Stimulated activated CD4-positive, alpha-beta T cell treated with anti-CD3 and anti-CD28 coated beads, Interleukin-1b, Interleukin-23, amount 100 ng/mL, for 4 hours (primary cell): ENCODE results near the gene CXCL17.

Experiments
- DNase-seq, 2 donors: peaks; one replicate each; pipeline ENCODE4 v3.0.0-alpha.2; 2020; ENCODE audit warnings: low read depth in 2 of 2

The CXCL17 gene

DNA sequence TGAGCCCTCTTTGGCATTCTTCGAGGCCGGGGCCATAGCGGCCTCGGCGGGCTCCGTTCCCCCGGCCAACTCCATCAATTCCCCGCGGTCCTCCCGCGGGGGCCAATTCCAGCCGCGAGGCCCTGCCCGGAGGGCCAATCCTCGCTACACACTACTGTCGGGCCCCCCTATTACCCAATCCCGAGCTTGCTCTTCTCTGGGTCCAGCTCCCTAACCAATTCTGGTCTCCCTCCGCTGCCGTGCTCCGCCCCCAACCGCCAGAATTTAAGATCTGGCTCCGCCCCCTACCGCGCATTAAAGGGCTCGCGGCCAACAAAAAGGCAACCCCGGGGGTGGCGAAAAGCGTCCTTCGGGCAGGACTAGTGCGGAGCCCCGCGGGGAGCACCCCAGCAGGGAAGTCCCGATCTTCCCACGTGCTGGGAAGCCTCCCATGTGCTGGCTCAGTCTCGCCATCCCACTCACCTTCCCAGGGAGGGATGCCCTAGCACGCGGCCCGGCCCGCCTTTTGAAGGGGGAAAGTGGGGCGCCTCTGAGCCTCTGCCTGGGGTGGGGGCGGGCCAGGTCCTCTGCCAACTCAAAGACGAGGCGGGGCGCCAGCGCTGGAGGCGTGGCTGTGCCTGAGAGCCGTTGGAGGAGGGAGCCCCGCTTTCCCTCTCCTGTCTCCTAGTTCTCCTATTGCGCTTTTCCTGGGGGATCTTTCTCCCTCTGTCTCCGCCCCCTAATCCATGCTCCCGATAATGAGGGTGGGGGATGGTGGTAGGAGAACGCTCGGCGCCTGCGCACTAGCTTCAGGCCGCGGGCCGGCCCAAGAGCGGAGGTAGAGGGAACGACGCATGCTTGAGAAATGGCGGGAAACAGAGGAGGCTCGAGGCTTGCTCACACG is 19.0 kb downstream of the CXCL17 start:
- peak; percentile 91 to 93 for DNase-seq

DNA sequence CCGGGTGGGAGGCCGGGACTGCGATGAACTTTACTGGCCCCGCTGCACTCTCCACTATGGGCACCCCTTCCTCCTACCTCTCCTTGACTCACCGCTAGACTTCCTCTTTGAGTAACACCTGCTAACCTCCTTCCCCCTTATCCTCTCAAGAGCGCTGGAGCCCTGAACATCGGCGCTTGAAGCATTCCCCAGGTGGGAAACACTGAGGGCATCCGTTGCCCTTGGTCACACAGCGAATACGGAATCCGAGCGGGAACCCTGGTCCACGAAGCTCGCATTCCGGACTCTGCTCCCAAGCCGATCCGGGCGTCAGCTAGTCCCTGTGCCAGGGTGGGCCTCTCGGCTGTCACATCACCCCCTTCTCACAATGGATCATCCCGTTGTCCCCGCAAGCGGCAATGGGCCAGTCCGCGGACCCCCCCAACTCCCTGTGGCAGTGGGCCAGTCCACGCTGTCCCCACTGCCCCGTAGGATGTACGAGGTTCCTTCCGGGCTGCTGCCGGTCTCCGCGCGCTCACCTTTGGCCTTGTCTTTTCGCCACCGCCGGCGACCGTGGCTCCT is 19.8 kb downstream of the CXCL17 start:
- peak; percentile 22 to 23 for DNase-seq

DNA sequence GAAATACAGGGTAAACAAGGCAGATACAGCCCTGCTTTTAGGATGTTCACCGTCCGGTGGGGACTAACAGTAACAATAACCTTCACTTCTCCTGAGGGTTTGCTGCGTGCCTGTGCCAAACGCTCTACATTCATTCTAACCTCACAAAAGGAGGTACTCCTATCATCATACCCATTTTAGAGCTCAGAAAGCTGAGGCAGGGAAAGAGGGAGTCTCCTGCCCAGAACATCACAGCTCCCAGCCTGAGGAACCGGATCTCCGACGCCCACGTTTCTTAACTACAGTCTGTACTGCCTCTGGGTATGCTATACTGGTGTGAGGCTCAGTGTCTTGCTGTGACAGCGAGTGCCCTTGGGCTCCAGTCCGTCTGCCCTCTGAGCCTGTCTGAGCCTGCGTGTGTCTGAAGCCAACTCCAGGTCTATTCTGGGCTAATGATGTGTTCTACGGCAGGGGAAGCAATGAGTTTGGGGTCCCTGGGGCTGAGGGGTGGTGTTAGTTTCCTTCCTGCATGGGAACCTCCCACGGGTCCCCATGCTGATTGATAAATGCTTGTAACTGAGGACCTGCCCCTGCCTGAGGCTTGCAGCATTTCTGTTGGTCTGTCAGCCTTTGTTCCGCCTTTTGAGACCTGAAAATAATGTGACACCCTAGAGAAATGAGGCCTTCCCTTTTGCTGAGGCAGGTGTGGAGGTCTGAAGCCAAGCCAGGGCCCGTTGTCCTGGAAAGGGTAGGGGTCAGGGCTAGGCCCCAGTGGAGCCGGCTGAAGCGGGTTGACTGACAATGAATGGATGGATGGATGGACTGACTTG is 20.4 kb downstream of the CXCL17 start:
- no peak for DNase-seq

DNA sequence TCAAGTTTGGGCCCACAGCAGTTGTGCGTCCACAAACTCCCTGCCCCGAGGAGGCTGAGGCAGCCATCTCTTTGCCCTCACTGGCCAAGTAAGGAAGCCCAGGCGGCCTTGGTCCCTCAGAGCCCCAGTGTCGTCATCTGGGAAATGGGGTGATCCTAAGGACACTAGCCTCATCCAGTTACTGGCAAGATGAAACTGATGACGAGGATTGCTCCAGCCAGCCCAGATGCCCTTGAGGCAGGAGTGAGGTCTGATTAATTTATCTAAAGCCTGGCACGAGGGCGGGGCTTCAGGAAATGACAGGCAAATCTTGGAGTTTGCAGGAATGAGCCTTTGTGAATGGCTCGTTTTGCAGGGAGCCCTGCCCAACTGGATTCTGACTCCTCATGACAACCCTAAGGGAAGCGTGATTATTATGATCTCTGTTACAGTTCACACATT is 21.1 kb downstream of the CXCL17 start:
- DNase-seq: no peak

DNA sequence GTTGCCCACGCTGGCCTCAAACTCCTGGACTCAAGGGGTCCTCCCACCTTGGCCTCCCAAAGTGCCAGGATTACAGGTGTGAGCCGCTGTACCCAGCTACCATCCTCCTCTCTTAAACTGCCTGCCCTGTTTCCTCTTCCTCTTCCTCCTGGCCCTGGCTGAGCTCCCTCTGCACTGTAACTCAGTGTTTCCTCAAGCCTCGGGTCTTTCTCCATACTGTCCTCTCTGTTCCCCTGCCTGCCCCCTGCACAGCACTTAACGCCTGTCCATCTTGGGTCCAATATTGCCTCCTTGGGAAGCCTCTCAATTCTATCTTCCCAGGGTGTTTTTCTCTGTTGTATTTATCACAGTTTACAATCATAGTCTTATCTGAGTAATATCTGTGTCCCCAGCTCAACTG is 21.6 kb downstream of the CXCL17 start:
- DNase-seq: no peak

DNA sequence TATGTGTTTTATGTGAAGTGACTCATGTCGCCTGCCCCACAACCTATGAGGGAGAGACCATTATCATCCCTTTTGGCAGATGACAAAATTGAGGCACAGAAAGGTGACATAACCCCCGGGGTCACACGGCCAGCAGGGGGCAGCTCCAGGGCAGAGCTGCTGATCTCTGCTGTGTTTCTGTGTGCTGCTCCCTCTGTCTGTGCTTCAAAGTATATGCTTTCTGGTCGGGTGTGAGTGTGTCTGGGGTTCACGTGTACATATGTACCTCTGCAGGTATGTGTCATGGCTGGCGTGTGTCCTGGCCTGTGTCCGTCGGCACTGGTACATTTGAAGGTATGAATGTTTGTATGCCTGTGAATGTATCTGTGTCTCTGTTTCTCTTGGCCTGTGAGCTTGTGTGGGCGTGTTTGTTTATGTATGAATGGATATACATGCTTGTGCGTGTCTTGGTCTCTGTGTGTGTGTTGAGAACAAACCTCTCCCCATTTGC is 22.6 kb downstream of the CXCL17 start:
- peak; percentile 70 to 72 for DNase-seq

DNA sequence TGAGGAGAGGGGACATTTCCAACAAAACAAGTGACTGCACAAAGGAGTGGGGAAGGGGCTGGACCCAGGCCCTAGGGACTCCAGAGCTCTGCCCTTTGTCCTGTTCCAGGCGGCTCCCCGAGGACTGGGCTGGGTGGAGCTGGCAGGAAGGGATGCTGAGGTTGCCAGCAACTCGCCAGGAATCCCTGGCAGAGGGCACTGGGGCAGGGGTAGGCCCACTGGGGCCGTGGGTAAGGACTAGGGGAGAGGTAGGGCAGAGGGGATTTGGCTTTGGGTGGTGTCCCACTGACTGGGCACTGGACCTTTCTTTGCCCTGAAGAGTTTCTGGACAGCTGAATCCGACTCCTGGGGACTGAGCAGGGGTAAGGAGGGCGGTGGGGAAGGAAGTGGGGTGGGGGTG is 23.4 kb downstream of the CXCL17 start:
- DNase-seq: no peak

DNA sequence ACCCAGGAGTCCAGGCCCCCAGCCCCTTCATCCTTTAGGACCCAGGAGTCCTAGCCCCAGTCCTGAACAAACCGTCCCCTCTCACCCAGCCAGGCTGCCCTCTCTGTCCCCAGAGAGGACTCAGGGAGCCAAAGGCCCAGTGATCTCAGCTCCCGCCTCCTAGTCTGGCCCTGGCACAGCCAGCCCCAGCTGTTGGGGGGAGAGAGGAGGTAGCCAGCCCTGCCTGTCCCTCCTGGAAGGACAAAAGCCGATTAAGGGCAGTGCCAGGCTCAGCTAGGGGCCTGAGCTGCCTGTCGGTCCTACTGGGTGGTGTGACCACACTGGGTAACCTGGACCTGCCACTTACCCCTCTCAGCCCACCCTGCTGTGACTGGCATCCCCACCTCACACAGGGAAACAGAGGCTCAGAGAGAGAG is 30.1 kb downstream of the CXCL17 start:
- no peak for DNase-seq

DNA sequence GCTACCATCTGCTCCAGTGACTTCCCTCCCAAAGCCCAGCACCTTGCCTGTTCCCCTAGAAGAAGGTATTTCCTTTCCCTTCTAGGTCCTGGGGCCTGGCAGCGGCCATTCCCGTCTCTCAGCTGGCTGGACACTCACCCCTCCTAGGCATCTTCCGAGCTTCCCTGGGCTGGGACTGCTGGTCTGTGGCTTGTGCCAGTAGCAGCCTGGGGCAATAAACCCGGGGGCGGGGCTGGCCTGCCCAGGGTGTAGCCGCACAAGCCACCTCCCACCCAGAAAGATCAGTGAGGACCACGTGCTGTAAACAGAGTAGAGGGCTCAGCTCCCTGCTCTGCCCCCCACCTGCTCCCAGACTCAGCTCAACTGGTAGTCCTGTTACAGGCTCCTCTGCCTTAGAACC is 30.5 kb downstream of the CXCL17 start:
- no peak for DNase-seq

DNA sequence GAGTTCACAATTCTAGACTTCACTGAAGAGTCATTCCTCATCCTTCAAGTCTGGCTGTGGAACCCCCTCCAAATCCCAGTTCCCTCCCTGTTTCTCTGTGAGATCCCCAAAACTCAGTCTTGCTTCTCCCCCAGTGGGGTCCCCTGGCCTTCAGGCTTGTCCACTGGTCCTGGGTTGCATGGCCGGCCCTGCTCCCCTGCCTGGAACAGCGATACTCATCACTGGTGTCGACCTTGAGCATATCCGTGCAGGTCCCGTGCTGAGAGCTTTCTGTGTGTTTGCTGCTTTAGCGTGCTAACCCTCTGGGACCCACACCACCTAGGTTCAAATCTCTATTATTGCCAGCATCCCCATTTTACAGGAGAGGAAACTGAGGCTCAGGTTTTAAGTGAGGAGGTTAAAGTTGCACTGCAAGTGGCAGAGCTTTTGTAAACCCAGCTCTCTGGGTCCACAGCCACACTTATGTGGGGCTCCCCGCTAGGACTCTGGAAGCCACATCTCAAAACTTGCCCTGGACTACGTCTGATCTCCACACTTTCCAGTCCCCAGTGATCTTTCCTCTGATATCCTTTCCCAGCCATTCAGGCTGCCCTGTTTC is 31.1 kb downstream of the CXCL17 start:
- no peak for DNase-seq

DNA sequence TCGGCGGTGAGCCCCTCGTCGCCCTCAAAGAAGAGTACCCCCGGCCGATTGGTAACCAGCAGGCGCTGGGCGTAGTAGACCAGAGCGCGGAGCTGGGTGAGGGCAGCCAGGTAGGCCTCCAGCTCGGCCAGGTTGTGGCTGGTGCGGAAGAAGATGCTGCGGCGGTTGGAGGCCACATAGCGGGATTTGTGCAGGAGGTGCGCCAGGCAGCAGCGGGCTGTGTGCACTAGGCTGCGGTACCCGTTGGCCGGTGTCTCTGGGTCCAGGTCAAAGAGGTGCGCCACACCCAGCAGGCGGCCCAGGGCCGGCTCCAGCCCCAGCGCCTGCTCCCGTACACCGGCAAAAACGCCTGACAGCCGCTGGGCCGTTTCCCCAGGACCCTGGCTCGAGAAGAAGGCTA is 32.4 kb downstream of the CXCL17 start:
- no peak for DNase-seq

DNA sequence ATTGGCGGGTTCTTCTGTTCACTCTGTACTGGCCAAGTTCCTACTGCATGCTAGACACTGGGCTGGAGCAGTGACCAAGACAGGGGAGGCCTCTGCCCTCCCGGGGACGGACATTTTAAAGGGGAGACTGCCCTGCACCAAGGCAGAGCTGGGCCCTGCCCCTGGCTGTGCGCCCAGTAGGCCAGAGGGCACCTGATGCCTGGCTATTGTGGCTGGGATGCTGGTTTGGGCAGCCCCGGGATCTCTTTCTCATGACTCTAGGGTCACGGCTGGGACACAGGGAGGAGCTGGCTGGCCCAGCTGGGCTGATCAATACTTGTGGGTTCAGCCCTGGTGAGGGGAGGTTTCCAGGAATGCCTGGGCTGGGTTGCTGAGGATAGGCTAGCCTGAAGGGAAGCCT is 33.3 kb downstream of the CXCL17 start:
- no peak for DNase-seq

DNA sequence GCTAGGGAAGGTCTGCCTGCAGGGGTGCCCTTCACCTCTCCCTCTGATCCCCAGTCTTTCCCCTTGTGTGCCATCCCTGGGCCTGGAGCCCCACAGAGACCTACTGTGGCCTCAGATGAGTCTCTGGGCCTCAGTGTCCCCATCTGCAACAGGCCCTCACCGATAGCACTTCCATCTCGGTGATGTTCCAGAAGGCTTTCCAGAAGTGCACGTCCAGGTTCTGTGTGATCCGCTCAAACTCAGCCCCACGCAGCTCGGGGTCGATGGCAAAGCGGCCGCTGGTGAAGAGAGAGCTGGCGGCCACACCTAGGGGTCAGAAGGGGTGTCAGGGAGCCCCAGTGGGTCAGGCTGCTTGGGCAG is 35.0 kb downstream of the CXCL17 start:
- DNase-seq: no peak

DNA sequence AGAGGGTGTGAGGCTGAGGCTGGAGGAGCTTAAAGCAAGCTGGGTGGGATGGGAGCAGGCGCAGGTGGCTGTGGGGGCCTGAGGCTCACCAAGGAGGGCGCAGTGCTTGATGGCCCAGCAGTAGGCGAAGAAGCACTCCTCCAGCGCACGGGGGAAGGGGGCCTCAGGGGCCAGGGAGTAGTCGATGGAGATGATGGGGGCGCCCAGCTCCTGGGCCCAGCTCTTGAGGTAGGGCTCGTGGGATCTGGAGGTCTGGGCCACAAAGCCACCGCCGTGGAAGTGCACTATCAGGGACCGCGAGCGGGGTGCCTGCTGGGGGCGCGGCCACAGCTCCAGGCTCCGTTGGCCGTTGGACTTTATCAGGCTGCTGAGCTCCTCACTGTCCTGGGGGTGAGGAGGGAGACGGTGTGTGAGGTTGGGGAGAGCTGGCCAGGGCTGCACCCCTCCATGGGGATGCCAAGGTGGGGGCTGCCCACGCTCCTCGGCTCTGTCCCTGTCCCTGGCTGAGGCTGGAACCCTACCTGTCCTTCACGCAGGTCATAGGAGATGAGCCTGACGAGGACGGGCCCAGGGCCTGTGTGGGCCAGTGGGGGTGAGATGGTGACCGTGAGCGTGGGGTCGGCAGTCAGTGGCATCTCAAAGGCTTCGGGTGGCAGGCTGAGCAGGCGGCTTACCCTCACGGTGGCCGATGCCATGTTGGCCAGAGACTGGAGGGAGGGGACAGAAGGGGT is 35.5 kb downstream of the CXCL17 start:
- DNase-seq: no peak

DNA sequence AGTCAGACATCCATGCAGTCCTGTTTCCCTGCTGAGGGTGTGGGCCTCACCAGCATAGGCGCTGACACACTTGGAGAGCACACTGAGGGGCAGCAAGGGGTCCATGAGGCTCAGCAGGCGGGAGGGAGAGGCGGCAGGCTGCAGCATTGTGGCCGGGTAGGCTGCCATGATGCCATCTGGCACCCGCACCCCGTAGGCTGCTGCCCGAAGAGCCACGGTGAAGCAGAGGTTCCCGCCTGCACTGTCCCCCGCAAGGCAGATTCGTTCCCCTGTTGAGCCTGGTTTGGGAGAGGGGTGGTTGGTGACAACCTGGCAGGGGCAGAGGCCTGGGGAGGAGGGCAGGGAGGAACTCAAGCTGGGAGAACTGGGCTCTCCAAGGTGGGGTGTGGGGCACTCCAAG is 36.6 kb downstream of the CXCL17 start:
- no peak for DNase-seq

DNA sequence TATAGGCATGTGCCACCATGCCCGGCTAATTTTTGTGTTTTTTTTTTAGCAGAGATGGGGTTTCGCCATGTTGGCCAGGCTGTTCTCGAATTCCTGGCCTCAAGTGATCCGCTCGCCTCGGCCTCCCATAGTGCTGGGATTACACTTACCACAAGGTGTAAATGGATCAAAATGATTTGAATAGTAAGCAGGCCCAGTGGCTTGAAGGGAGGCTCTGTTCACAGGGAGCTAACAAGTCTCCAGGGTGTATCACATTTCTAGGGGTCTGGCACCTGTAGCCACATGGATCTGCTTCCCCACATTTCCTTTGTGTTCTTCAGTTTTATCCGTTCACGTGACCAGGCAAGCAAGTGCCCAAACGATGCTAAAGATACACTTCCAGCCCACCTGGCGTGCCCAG is 39.2 kb downstream of the CXCL17 start:
- no peak for DNase-seq

DNA sequence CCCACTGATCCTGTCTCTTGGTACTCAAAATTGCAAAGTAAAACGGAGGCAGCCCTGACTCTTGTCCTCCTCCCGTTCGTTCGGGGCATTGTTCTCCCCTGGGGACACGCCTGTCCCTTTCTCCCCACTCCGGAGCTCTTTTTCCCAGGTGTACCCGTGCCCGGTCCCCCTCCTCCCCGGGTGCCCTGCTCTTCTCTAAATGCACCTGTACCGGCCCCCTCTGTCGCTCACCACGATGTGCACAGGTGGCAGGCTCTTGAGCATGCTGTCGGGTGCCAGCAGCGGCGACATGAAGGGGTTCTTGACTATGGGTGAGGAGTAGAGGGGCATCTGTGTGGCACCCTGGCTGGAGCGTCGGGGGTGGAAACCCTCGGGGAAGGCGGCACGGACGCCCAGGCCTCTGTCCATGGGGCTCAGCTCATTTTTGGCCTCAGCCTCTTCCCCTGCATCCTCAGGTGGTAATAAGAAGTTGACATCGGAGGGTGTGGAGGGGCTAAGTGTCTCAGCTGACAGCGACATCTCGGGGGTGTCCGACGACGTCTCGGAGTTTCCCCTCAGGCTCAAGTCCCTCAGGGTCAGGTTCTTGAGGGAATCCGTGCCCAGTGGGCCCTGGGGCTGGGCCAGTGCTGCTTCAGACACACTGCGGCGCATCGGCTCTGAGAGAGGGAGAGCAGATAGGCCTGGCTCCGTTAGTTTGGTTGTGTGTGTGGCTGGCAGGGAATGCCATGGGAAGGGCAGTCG is 40.2 kb downstream of the CXCL17 start:
- DNase-seq: no peak

DNA sequence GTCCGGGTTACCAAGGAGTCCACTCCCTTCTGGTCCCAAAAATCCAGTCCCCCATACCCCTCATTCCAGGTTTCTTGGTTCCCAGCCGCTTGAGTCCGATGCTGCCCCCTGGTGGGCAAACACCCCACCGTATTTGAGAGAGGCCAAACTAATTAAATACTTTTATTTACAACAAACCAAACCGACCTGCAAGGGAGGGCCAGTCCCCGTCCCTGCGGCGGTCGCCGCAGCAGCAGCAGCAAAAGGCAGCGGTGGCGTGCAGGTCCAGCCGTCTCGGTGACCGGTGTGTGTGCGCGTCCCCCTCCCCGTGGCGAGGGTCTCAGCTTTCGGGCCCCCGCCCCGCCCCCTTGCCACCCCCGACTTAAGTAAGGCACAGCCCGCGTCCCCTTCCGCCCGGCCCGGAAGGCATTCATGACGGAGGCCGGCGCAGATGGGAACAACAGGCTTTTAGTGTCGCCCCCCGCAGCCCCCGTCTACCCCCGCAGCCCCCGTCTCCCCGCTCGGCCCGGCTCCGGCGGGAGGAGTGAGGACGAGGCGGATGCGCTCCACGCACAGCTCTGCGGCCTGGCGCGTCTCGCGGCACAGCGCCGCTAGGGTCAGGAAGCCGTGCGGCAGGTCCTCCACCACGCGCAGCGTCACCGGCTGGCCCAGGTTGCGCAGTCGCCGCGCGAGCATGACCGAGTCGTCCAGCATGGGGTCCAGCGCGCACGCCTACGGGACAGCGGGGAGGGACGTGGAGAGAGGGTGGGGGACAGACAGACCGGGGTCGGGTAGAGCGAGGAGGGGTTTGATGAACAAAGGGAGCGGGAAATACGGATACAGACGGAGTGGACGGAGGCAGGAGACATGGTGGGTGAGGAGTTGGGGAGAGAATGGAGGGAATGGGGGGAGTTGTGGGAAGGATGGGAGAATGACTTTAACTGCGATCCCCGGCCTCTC is 41.1 kb downstream of the CXCL17 start:
- DNase-seq: peak; percentile 74 to 75

DNA sequence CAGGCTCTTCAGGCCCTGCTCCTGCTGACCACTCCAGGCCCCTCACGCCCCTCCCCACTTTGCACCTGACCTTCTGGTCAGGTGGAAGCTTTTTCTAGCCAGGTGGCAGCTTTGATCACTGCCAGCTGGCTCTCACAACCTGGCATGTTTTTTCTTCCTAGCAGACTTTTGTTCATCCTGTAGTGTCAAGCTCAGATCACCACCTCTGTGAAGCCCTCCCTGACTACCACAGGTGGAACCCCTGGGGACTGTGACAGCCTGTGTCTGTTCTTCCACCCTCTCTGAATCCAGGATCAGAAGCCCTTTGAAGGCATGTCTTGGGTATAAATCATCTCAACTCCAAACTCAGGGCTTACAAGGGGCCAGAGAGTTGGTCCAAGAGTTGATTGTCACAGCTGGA is 42.3 kb downstream of the CXCL17 start:
- no peak for DNase-seq
